DMS114 treated with DMSO at 0.1 percent for 48 hours (cell line): ENCODE results near the gene INS.
"Not testable (repeated sequence)": the region's sequence is repeated elsewhere in the genome, so short reads cannot be mapped to it uniquely, and the experiment has no call there.

Experiments used
- DNase-seq: peaks from one replicate; lab custom pipeline; 2025; ENCODE audit not compliant: unreplicated experiment; lab: John Stamatoyannopoulos, UW

INS gene

DNA sequence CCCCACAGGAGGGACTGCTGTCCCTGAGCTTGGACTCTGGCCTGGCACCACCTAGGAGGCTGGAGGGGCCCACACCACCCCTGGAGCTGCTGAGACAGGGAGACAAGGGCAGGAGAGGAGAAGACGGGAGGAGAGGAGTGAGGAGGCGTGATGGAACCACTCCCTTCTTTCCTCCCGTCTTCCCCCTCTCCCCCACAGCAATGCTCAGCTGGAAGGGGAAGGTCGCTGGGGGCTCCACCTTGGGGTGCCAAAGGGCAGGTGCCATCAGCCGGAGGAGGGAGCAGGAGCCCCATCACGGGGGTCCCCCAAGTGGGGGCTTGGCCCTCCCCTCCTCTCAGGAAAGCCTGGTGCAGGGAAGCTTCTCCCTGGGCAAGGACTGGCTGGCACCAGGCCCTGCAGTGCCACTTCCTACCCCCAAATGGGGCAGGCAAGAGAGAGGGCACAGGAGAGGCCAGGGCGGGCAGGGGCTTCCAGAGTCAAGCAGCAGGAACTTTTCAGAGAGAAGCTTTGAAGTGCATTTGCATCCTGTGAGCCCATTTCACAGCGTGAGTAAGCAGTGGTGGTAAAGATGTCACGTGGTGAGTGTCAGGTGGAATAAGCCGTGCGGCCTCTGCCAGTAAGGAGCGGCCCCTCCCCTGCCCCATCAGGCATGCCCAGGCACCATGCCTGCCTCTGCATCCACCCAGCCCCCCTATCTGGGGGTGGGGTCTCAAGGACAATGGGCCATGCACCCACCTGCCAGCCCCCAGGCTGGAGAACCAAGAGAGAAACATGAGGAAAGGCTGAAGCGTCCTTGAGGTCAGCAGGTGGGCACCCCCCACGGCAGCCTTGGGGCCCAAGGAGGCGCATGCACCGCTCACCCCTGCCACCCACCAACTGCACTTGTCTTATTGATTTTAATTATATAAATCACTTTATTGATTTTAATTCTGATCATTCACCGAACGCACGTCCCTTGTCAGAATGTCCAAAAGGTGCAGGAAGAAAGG is 26.7 kb downstream of the INS start:
- DNase-seq, result no peak

DNA sequence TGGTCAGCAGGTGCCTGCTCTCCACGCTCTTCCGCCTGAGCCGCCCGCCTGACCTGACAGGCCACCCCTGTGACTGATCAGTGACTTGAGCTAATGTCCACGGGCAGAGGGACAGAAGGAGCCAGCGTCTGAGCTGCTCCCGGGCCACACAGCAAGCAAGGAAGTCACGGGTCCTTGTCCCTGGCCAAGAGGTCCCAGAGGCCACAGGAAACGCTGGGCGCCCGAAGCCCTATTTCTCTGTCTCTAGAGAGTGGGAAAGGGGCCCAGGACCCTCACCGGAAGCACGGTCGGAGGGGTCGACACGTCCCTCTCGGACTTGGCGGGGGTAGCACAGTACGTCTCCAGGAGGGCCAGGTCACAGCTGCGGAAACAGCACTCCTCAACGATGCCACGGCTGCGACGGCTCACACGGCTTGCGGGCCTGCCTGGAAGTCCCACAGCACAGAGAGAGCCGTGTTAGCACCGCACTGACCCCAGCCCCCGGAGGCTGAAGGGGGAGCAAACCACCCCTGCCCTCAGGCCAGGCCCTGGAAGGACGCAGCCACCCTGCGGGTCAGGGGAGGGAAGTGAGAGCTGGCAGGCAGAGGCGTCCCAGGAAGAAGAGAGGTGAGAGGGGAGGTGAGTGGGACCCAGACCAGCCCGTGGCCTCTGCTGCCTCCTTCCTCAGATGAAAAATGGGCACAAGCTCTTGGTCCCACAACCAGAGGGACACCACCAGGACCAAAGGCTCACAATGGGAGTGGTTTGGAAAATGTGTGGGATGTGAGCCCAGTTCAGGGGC is 27.6 kb downstream of the INS start:
- no peak for DNase-seq

DNA sequence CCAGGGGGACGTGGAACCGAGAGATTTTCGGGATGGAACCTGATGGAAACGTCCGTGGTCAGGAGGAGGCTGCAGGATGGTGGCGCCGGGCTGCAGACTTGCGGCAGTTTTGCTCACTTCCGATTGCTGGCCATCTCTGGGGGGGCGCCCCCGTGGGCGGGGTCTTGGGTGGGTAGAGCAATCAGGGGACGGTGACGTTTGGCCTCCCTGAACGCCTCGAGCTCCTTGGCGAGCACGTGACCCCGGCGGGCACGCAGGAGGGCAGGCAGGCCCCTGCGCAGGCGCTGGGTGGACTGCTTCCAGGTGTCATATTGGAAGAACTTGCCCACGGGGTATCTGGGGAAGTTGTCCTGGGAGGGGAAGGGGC is 28.2 kb downstream of the INS start:
- DNase-seq, result no peak

DNA sequence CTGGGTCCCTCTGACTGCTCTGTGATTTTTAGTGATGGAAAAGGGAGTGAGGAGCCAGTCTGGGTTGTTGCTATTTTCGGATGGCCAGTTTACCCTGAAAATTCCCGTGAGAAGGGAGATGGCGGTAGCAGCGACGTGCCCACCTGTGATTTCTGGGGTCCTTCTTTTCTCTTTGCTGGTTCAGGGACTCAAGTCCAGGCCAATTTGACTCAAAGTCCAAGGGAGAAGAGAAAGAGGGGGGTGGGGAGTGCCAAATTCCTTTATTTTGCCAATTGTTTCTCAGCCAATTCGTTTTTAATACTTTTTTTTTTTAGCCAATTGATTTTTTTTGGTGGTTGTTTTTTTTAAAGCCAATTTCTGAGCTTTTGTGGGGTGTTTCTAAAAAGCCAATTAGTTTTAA is 28.8 kb downstream of the INS start:
- DNase-seq, result no peak

DNA sequence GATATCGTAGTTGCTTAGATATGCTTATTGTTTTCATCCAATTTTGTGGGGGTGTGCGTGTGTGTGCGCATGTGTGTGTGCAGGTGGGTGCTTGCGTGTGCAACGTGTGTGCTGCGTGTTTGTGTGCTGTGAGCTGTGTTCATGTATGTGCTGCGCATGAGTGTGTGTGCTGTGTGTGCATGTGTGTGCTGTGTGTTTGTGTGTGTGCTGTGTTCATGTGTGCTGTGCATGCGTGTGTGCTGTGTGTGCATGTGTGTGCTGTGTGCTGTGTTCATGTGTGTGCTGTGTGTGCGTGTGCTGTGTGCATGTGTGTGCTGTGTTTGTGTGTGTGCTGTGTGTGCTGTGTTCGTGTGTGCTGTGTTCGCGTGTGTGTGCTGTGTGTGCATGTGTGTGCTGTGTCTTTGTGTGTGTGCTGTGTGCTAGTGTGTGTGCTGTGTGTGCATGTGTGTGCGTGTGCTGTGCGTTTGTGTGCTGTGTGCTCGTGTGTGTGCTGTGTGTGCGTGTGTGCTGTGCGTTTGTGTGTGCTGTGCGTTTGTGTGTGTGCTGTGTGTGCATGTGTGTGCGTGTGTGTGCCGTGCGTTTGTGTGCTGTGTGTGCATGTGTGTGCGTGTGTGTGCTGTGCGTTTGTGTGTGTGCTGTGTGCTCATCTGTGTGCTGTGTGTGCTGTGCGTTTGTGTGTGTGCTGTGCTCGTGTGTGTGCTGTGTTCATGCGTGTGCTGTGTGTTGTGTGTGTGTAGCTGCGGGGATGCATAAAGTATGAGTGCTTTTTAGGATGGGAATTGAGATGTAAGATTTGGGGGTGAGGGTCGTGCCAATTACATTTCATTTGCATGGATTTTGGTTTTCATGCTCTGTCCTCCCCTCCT is 29.4 kb downstream of the INS start:
- DNase-seq, result no peak

DNA sequence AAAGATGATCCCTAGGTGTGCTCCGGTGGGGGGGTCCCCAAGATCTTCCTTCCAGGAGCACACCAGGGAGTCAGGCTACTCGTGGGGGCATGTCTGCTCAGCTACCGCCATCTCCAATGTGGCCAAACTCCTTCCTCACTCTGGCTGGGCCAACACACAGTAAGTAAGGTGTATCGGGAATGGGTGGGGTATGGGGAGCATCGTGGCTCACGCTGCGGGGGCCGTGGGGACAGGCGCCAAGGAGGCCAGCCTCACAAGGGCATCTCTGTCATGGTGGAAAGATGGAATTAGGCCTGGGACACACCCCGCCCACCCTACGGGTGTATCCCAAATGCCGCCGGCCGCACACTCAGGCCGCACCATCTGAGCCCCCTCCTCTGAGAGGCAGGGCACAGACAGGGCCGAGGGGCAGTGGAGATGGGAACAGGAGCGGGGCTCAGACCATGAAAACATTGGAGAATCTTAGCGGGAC is 30.1 kb downstream of the INS start:
- no peak for DNase-seq

DNA sequence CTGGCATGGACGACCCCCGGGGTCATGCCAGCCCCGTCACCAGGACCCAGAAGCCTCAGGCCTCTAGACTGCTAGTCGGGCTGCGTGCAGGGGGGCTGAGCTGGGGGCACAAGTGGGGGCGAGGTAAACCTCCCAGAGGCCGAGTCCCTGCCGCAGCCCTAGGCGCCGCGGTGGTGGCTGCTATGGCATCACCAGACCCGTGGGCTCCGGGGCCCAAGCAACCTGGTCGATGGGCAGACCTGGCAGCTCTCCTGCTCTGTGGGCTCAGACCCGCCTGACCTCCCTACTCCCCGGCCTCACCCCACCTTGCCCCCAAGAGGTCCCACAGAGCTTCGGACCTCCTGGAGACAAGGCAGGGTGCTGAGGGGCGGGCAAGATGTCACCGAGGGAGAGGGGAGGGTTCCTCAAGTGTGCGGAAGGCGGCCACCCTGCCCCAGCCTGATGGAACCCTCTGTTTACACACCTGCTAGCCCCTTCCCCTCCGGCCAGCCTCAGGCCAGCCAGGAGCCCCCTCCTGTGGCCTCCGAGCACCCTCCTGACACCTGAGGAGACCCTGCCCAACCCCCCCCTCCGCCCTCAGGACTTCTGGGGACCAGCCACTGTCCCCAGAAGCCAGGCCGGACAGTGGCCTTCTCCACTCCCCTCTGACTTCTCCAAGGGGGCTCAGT is 31.2 kb downstream of the INS start:
- no peak for DNase-seq

DNA sequence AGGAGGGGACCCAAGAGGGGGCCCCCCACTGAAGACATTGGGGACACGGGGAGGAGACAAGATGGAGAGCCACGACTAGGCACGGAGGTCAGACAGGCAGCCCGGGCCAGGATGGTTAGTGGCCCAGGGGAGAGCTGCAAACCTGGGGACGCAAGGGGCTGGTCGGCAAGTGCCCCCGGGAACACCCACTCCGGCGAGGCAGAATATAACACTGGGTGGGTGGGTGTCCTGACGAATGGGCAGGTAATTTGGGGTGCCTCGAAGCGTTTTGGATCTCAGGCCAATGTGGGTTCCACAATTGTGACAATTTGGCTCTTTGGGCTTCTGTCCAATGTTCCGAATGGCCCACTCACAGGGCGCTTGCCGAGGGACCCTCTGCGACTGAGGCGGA is 31.7 kb downstream of the INS start:
- DNase-seq, result no peak

DNA sequence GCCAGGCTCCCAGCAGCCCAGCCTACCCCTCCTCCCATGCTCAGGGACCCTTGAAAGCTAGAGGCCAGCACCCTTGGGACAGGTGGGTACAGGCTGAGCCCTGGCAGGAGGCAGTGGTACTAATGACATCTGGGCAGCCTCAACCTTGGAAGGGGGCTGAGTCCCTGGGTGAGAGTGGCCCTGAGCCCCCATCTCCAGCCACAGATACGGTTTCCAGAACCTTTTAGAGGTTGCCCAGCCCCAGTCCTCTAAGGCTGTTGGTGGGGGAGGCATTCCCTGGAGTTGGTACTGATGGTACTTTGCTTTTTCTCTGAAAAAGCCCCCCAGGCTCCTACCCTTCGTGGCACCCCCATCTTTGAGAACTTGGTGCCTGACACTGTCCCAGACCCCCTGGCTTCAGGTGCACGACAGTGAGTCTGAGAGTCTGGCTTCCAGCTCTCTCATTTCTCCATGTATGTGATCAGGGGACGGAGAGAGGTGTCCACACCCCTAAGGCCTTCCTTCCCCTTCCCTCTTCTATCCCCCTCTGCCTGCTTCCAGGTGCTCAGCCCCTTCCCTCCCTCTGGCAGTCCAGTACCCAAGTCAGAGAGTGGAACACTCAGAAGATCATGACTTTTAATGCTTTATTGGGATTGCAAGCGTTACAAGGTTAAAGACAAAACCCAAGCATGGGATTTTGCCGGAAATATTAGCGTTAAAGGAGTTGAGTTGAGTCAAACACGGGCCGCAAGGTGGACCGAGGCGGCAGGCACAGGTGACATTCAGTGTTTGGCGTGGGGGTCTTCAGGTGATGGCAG is 32.3 kb downstream of the INS start:
- DNase-seq, result no peak

DNA sequence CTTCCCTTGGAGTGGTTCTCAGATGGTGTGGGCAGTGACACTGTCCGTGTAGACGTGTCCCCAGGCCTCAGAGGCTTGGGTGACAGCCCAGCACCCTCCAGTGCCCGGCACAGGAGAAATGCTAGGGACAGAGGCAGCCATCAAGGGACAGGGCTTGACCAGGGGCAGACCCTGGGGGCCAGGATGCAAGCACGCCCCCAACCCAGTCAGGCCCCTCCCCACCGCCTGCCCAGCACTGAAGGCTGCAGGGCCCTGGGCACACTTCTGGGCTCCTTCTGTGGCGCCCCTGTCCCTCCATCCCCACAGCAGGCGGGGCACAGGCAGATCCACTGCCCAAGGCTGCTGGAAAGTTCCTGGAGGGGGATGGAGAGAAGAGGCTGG is 32.9 kb downstream of the INS start:
- no peak for DNase-seq

DNA sequence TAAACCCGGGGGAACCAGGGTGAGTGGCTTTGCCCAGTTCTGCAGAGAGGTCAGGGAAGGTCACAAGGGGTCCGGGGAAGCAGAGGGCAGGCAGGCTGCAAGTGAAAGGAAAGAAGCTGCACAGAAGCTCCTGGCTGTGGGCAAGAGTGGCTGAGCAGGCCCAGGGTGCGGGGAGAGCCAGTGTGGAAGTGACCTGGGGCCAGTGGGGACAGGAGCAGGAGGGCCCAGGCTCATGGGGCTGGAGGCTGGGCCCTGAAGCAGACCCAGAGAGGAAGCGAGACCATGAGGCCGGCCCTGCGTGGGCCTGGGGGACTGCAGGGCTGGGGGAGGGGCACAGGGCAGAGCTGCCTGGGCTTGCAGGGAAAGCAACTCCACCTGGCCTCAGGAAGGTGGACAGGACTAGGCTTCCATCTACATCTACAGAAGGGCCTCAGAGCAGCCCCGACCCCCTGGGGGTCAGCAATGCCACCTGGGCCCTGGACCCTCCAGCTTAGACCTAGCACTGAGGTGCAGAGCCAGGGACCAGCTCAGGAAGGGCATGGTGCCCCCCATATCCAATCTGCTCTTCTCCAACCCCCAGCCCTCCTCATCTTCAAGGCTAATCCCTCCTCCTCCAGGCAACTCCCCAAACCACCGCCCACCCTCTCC is 33.4 kb downstream of the INS start:
- DNase-seq, result no peak

DNA sequence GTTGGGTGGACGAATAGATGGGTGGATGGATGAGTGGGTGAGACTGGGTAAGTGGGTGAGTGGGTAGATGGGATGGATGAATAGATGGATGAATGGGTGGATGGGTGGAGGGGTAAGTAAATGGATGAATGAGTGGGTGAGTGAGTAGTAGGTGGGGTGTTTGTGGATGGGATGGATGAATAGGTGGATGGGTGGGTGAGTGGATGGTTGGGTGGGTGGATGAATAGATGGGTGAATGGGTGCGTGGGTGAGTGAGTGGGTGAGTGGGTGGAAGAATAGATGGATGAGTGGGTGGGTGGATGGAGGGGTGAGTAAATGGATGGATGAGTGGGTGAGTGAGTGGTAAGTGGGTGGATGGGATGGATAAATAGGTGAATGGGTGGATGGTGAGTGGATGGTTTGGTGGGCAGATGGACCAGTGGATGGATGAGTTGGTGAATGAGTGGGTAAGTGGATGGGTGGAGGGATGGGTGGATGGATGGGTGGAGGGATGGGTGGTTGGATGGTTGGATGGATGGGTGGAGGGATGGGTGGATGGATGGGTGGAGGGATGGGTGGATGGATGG is 34.4 kb downstream of the INS start:
- no peak for DNase-seq

DNA sequence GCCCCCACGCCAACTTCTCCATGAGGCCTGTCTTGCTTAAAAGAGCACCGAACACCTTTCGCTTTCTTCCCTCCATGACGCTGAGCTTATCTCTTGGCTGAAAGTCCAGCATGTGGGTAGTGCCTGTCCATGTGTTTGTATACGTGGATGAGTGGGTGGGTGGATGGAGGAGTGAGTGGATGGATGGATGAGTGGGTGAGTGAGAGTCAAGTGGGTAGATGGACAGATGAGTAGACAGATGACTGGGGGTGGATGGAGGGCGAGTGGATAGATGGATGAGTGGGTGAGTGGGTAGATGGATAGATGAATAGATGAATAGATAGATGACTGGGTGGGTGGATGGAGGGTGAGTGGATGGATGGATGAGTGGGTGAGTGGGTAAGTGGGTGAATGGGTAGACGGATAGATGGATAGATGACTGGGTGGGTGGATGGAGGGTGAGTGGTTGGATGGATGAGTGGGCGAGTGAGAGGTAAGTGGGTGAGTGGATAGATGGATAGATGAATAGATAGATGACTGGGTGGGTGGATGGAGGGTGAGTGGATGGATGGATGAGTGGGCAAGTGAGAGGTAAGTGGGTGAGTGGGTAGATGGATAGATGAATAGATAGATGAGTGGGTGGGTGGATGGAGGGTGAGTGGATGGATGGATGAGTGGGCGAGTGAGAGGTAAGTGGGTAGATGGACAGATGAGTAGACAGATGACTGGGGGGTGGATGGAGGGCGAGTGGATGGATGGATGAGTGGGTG is 36.1 kb downstream of the INS start:
- DNase-seq, result not testable (repeated sequence)

DNA sequence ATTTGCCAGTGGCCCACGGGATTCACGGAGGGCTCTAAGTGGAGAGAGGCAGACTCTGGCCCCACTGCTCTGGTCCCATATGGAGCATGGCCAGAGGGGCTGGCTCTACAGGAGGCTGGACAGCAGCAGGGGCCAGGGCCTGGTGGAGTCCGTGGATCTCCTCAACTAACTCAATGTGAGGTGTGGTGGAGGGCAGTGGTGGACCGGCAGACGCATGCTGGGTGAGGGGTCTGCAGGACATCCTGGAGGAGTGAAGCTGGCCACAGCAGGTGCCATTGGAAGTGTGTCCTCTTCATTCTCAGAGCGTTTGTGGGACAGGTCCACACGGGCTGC is 37.4 kb downstream of the INS start:
- DNase-seq, result no peak

DNA sequence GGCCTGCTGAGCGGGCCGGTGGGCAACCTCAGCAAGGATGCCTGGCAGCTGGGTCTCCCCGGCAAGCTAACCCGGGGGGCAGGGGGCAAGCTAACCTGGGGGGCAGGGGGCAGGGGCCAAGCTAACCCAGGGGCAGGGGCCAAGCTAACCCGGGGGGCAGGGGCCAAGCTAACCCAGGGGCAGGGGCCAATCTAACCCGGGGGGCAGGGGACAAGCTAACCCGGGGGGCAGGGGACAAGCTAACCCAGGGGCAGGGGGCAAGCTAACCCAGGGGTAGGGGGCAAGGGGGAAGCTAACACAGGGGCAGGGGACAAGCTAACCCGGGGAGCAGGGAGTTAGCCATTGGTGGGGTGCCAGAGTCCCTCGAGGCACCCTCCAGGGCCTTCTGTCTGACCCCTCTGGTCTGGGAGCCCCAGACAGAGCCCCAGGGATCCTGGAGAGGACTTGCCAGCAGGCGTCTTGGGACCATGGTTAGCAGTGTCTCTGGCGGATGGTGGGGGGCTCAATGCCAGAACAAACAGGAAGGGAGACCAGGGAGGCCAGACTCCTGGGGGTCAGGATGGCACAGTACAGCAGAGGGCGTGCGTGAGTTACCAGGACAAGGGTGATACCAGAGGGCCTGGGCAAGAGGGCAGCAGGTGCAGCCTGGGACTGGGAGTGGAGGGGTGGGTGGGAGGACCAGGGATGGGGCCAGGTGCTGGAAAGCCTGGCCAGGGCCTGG is 37.9 kb downstream of the INS start:
- DNase-seq, result no peak

DNA sequence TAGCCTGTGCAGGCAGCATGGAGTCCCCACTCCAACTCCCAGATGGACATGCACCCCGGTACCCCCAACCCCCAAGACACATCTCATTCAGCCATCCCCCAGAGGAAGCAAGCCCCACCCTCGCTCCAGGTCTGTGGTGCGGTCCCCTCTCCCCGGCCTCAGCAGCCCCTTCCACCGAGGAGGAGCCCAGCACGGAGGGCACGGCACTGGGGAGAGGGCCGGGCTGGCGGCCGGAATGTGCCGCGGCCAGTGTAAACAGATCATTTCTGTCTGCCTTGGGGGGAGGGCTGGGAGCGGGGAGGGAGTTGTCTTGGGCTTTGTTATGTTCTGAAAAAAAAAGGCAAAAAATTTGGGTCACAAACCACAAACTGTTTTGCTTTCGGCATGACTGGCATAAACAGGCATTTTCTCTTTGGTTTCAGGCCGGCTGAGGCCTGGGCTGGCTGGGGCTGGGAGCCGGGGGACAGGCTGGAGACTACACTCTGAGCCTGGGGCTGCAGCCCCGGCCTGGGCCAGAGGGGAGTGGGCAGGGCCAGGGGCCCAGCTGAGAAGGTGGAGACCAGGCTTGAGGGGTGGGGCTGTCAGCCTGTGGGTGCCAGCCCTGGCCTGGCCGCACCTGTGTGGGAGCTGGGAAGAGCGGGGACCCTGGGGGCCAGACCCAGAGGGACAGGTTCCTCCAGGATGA is 38.6 kb downstream of the INS start:
- no peak for DNase-seq
